Activated CD4-positive, alpha-beta T cell treated with anti-CD3 and anti-CD28 coated beads, Interleukin-2, amount 50 U/mL, for 4 hours (primary cell): ENCODE results near the gene CPE.
"Not testable (repeated sequence)": the region's sequence is repeated elsewhere in the genome, so short reads cannot be mapped to it uniquely, and the experiment has no call there.

ENCODE experiments used
- DNase-seq, 2 experiments: peaks; one replicate each; pipeline ENCODE4 v3.0.0-alpha.2; 2020

Gene CPE

GRCh38 chr4:165410214-165410613 lies 31.4 kb downstream of the CPE start:
- DNase-seq = no peak

- DNase-seq = no peak
Measured at GRCh38 chr4:165415910-165416309, 37.1 kb downstream of the CPE start.

GRCh38 chr4:165418073-165418472 lies 39.3 kb downstream of the CPE start:
- DNase-seq = no peak

- DNase-seq = no peak
Measured at GRCh38 chr4:165425629-165426028, 46.8 kb downstream of the CPE start.

GRCh38 chr4:165426331-165426730 lies 47.5 kb downstream of the CPE start:
- no peak for DNase-seq

- no peak for DNase-seq
Measured at GRCh38 chr4:165426823-165427222, 48.0 kb downstream of the CPE start.

GRCh38 chr4:165428957-165429356 lies 50.1 kb downstream of the CPE start:
- DNase-seq = no peak

GRCh38 chr4:165433529-165433928 lies 54.7 kb downstream of the CPE start:
- DNase-seq = no peak

- DNase-seq = no peak
Measured at GRCh38 chr4:165437691-165438090, 58.9 kb downstream of the CPE start.

GRCh38 chr4:165439344-165439743 lies 60.5 kb downstream of the CPE start:
- no peak for DNase-seq

GRCh38 chr4:165439981-165440380 lies 61.2 kb downstream of the CPE start:
- DNase-seq = no peak

- no peak for DNase-seq
Measured at GRCh38 chr4:165440415-165441158, 61.8 kb downstream of the CPE start.

- DNase-seq = no peak
Measured at GRCh38 chr4:165443276-165443675, 64.5 kb downstream of the CPE start.

GRCh38 chr4:165448700-165449099 lies 69.9 kb downstream of the CPE start:
- no peak for DNase-seq

GRCh38 chr4:165449333-165449732 lies 70.5 kb downstream of the CPE start:
- no peak for DNase-seq

- DNase-seq = no peak
Measured at GRCh38 chr4:165450871-165451270, 72.1 kb downstream of the CPE start.

GRCh38 chr4:165453140-165453539 lies 74.3 kb downstream of the CPE start:
- DNase-seq = not testable (repeated sequence)

GRCh38 chr4:165454426-165454825 lies 75.6 kb downstream of the CPE start:
- no peak for DNase-seq

GRCh38 chr4:165457793-165458192 lies 79.0 kb downstream of the CPE start:
- DNase-seq = no peak

GRCh38 chr4:165458471-165458870 lies 79.7 kb downstream of the CPE start:
- no peak for DNase-seq

GRCh38 chr4:165461159-165461821 lies 82.5 kb downstream of the CPE start:
- DNase-seq = no peak

GRCh38 chr4:165462009-165462408 lies 83.2 kb downstream of the CPE start:
- DNase-seq = no peak

- no peak for DNase-seq
Measured at GRCh38 chr4:165464376-165464775, 85.6 kb downstream of the CPE start.

GRCh38 chr4:165464813-165465381 lies 86.1 kb downstream of the CPE start:
- DNase-seq = no peak
